Activated CD4-positive, alpha-beta T cell treated with anti-CD3 and anti-CD28 coated beads, Interleukin-2, Interleukin-6, amounts not matched to agents 100 ng/mL and 50 ng/mL, durations not matched to agents 16 hours and 8 hours (primary cell): Measurements from ENCODE around the gene CDH2.

Source experiments
- DNase-seq: peaks from one replicate; pipeline ENCODE4 v3.0.0-alpha.2; 2020

CDH2 gene

GRCh38 chr18:28039078-28039477 lies 137.9 kb downstream of the CDH2 start:
- DNase-seq, result no peak

- no peak for DNase-seq
Observed at GRCh38 chr18:28036488-28036887, 140.4 kb downstream of the CDH2 start.

DNA sequence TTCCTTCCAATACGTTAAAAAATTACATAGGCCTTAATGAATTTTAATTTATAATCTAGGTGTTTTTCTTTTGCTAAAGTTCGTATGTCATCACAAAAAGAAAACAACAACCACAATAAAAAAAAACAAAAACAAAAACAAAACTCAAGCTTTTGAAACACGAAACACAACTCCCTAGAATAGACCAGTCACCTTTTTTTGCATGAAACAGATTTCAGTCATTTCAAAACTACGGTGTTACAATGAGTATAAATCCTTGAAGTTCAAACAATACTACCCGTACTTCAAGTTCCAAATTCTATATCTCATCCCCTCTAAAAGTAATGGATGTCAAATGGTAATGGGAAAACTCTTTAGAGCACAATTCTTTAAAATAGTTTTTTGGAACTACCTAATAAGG lies 142.4 kb downstream of the CDH2 start:
- no peak for DNase-seq

DNA sequence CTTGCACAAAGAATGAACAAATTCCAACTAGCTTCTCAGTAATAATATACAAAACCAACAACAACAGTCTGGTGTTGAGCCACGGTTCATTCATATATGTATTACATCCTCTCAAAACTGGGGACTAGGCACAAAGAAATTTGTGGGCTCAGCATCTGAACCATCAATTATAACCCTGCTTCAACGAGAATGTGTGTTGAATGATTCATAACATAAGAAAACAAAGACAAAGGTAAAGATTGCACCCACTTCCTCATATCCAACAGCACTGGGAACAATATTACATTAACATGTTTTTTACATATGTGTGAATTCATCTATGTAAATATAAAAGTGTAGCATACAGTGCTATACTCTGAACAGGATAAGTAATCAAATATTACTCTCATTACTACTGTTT lies 144.8 kb downstream of the CDH2 start:
- no peak for DNase-seq

GRCh38 chr18:28030458-28030857 lies 146.5 kb downstream of the CDH2 start:
- no peak for DNase-seq

DNA sequence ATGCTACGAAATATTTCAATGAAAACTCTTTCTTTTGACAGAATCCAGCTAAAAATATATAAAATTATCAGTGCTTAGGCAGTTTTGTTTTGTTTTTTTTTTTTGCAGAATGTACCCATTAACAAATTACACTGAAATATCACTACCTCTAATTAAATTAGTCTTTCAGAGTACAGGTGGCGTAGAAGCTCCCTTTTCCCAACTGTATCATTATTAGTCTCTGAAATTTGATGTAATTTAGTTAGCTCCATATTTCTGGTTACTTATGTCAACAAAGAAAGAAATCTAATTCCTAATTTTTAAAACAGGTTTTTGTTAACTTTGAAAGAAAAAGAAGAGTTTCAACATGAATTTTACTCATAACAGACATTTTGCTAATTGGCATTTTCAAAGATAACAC lies 149.2 kb downstream of the CDH2 start:
- DNase-seq, result no peak

- no peak for DNase-seq
Observed at GRCh38 chr18:28019425-28020108, 157.4 kb downstream of the CDH2 start.

- DNase-seq, result no peak
Observed at GRCh38 chr18:28018351-28018750, 158.6 kb downstream of the CDH2 start.

DNA sequence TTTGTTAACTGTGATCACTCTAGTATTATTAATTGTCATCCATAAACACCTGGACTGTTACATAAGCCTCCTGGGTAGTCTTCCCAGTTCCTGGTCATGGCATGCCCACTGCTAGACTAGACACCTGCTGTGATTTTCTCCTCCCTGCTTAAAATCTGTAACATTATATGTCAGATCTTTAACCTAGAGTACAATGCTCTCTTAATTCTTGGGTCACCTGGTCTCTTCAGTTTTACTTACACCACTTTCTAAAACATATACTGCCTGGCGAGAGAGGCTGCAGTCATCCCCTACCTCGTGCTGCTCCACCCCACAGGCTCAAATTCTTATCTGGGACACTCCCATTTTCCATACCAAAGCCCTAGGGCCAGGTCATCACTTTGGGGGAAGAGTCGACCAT lies 161.3 kb downstream of the CDH2 start:
- DNase-seq, result no peak

DNA sequence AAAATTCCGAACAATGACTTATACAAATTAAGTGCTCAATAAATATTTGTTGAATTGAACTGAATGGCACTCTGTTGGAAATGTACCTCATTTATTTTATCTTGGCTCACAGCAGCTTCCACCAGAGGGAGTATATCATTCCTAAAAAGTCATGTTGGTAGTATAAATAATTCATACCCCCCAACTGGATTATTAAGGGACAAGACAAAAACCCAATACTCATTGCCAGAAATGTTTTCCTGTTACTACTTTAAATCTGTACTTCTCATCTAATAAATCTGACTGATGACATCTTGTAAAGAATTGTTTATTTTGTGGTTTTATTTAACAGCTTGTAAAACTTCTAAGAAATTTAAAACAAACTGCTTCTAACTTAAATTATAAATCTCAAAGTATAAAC lies 163.9 kb downstream of the CDH2 start:
- no peak for DNase-seq

- DNase-seq, result no peak
Observed at GRCh38 chr18:28012336-28012735, 164.6 kb downstream of the CDH2 start.

GRCh38 chr18:28009589-28009988 lies 167.3 kb downstream of the CDH2 start:
- DNase-seq, result no peak

DNA sequence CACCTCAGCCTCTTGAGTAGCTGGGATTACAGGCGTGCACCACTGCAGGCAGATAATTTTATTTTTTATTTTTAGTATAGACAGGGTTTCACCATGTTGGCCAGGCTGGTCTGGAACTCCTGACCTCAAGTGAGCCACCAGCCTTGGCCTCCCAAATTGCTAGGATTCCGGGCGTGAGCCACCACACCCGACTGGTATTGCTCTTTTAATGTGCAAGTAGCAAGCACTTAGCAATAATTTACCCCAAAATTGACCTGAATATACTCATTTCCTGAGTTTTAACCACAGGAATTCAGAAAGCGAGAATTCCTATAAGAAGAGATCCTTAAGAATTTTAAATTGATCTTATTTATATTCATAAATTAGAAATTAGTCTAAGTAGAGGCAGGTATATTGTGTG lies 169.1 kb downstream of the CDH2 start:
- no peak for DNase-seq

GRCh38 chr18:28005164-28005563 lies 171.8 kb downstream of the CDH2 start:
- DNase-seq, result no peak

GRCh38 chr18:28004606-28005005 lies 172.3 kb downstream of the CDH2 start:
- no peak for DNase-seq

DNA sequence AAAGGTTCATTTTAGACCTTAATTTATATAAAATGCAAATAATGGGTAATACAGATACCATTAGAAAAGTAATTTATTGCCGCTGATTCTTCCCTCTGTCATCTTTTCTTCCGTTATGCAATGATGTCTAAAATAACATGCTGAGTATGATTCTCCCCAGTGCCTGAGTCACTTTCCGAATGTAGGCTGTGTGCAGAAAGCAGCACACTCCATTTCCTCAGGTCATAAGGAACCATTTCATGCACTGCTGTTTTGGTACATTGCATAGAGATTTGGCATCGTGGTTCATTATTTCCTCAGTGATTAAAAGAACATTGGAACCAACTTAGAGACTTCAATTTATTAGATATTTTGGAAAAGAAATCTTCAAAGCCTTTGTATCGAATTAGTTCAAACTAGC lies 173.5 kb downstream of the CDH2 start:
- DNase-seq, result no peak

DNA sequence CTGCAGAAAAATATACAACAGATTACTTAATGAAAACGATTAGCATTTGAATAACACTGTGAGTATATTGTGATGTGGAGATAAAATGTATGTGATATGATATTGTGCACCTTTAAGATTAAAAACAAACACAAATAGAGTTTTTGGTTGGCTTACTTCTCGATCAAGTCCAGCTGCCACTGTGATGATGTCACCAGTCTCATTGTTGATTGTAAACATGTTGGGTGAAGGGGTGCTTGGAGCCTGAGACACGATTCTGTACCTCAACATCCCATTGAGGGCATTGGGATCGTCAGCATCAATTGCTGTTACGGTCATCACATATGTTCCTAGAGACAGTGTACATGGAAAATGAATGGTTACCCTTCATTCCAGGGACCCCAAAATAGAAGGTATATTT lies 174.1 kb downstream of the CDH2 start:
- DNase-seq, result no peak

DNA sequence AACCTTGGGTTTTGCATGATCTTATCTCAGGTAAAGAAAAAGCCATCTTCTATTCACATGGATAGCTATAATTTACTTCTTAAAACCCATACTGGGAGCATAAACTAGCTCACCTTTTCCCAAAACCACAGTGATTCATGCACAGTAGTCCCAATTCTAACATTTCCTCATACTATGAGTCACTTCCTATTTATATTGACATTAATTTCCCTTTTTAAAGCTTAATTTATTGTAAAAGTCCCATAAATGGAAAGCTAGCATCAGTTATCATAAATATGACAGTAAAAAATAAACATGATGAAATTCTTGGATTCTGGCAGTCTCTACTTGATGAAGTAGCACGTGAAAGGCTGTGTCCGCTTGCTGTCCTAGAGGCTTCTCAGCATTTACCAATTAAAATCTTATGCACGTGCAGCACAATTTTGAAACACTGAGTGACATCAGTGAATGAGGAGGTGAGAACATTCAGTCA lies 180.1 kb downstream of the CDH2 start:
- DNase-seq, result no peak

DNA sequence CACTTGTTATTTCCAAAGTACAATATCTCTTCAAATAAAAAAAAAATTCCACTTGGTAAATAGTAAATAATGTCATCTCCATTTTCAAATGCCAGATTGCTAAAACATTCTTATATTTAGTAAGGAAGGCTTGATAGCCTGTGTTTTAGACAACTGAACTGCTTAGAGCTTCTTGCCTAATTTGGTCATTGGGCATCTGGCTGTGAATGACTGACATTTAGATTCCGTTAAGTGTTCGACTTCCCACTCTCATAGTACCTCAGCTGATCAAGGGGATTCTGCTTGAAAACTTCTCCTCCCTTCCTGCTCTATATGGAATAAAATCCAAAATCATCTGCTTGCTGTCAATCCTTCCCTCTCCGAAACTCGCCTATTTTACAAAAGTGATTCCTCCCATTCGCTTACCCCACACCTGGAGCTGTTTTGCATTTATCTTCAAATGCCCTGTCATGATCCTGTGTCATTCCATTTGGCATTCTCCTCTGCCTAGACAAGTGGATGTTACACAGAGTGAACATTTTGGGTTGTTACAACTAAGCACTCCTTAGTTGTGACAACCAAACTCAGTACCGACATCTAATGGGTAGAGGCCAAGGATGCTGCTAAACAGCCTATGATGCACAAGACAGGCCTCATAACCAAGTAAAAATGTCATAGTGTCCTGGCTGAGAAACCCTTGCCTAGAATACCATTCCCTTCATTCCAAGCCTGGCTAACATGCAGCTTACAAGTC lies 181.0 kb downstream of the CDH2 start:
- DNase-seq, result no peak

GRCh38 chr18:27994571-27994970 lies 182.4 kb downstream of the CDH2 start:
- DNase-seq, result no peak

DNA sequence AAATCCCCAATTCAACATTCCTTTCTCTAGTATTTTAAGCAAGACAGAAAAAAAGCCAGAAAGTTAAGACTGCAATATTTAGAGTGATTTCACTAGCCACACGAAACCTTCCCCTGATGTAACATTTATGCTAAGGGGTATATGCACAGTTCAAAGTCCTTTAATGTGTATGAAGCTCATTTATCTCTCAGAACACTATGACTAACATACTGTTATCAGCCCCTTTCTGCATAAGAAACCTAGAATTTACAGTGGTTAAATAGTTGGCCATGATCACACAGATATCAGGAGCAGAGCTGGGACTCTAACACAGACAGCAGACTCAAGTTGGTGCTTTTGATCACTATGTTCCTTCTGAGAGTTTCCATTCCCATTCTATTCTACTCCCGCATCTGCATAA lies 185.5 kb downstream of the CDH2 start:
- no peak for DNase-seq

DNA sequence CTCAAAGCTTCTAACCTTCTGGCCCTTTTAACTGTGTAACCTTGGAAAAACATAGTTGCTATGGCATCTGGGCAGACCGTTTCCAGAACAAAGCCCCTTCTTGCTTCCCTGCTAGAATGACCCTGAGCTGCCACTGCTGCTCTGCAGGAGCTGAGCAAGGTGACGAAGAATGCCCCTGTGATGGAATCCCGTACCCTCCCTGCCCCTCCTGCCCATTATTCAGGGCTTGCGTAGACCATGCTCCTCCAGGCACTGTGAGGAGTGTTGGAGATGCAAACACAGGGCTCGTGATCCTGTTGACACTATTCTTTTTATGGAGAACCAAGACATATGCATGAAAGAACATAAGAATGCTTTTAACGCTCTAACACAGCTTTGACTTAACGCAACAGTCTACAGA lies 191.1 kb downstream of the CDH2 start:
- no peak for DNase-seq

GRCh38 chr18:27983780-27984179 lies 193.2 kb downstream of the CDH2 start:
- DNase-seq, result no peak

DNA sequence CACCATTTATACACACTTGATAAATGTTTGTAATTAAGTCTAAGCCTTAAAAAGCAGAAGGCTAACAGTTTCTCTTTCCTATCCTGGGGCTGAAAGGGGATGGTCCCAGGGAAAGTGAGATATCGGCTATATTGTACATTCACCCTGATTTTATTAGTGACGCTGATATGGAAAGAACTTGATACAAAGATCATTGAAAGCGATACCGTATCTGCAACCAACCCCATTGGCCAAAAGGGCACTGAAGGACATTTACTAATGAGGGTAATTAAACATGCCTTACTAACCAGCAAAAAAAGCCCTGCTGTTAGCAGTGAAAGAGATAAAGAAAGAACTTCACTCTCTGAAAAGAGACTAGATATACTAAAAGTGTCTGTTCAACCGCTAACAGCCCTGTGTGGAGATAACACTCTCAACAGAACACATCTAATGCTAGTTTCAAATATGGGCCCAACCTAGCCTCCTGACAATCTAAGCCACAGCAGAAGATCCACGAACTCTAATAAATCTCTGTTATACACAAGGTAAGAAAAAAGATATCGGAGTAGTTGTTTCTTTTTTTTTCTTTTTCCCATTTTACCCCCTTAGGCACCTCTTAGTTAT lies 200.0 kb downstream of the CDH2 start:
- DNase-seq, result no peak
